Ascending aorta (tissue), 2 donors: ENCODE results near the gene EIF4E. TPM values are rescaled to one million over a fixed set of nuclear protein-coding genes. Genes with fewer than 3 reads are reported as not detected.
A peak's percentile ranks its signal among the peaks of the same experiment; 100 is the strongest.

Experiments used
- DNase-seq, 2 donors: peaks; one replicate each; pipeline ENCODE4 v3.0.0-alpha.2; 2019; ENCODE audit warnings: low spot score in 2 of 2
- H3K27ac ChIP-seq, 2 donors: fragments of 200-600 bp; sonication (generic); one replicate each; pipeline ENCODE4 v1.5.1; 2016 to 2017; ENCODE audit warnings: mild to moderate bottlenecking in 1 of 2
- H3K27me3 ChIP-seq: fragments of 200-600 bp; sonication (generic); one replicate; pipeline ENCODE4 v1.5.1; 2017
- H3K36me3 ChIP-seq, 2 donors: fragments of 200-600 bp; sonication (generic); one replicate each; pipeline ENCODE4 v1.5.1; 2016
- H3K4me1 ChIP-seq, 2 donors: fragments of 200-600 bp; sonication (generic); one replicate each; pipeline ENCODE4 v1.5.1; 2016 to 2017; ENCODE audit warnings: mild to moderate bottlenecking in 1 of 2
- H3K4me3 ChIP-seq, 2 donors: fragments of 200-600 bp; sonication (generic); one replicate each; pipeline ENCODE4 v1.5.1; 2016 to 2017; ENCODE audit warnings: mild to moderate bottlenecking in 1 of 2
- H3K9me3 ChIP-seq, 2 donors: fragments of 200-600 bp; sonication (generic); one replicate each; pipeline ENCODE4 v1.5.1; 2016
- intact Hi-C: fragments of 100-400 bp; cut with DNase I; formaldehyde crosslinking; loops from one replicate; pipeline ENCODE4 v1.15.1; 2023
- total RNA-seq: library from RNA; depleted of rRNA; stranded (reverse); fragments of >200 nt; gene quantifications from one replicate; pipeline ENCODE4 v1.1.0, GENCODE V29; 2016
- TF ChIP-seq, protein P1 (sequence below), 3 experiments: fragments of 200-600 bp in 2 of 3; fragments of 450-650 bp in 1 of 3; sonication (generic) in 2 of 3; IDR thresholded peaks; one replicate each; pipeline ENCODE4 v1.5.1; 2016 to 2019; ENCODE audit warnings: antibody characterized with exemption in 3 of 3, mild to moderate bottlenecking in 1 of 3, moderate library complexity in 1 of 3

EIF4E gene
- total RNA-seq, 1 donor from 2014 or later: 6.0 TPM

DNA sequence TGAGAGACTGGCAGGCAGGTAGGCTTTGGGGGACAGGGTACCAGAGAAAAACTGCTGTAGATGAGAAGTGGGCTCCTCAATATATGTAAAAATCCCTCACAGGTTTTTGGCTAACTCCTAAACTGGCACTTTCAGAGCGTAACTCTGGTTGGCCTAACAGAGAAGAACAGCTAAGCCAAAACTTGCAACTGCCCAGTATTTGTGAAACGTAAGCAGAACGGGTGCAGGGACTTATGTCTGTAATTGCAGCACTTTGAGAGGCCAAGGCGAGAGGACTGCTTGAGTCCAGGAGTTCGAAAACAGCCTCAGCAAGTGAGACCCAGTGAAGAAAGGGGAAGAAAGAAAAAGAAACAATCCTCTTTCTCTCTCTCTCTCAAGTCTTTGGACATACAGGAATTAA, 25.0 kb downstream of the EIF4E start:
- Histone ChIP-seq H3K4me1 (peaks cover 0 to 9% of the 10 kb centered on the region in 2 donors), H3K27me3 (no peaks in the 10 kb centered on the region), H3K4me3 (no peak overlapping the region), H3K36me3 (peaks cover 10 to 14% of the 10 kb centered on the region in 2 donors), H3K9me3 (no peaks in the 10 kb centered on the region), H3K27ac (no peak overlapping the region)
- TF ChIP-seq, protein P1, sequence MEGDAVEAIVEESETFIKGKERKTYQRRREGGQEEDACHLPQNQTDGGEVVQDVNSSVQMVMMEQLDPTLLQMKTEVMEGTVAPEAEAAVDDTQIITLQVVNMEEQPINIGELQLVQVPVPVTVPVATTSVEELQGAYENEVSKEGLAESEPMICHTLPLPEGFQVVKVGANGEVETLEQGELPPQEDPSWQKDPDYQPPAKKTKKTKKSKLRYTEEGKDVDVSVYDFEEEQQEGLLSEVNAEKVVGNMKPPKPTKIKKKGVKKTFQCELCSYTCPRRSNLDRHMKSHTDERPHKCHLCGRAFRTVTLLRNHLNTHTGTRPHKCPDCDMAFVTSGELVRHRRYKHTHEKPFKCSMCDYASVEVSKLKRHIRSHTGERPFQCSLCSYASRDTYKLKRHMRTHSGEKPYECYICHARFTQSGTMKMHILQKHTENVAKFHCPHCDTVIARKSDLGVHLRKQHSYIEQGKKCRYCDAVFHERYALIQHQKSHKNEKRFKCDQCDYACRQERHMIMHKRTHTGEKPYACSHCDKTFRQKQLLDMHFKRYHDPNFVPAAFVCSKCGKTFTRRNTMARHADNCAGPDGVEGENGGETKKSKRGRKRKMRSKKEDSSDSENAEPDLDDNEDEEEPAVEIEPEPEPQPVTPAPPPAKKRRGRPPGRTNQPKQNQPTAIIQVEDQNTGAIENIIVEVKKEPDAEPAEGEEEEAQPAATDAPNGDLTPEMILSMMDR (IDR thresholded peaks at IDR 0.05): no peak
- DNase-seq: no peak
- intact Hi-C loops: no loop called here

DNA sequence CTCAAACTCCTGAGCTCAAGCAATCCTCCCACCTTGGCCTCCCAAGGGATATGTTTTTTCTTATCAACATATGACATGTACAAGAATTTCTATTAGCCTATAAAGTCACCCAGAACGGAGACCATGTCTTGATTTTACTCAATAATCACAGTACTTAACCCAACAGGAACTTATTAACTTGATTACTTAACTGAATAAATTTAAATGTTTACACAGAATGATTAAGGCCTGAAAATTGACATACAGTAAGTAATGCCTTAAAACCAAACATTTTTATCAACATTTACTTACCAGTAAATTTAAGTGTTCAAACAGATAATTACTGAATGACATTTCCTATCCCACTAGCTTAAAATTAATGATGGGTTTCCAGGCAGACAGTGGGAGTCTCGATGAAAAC, 25.4 kb downstream of the EIF4E start:
- DNase-seq: no peak
- no peak overlapping the region for H3K27ac ChIP-seq
- H3K9me3 ChIP-seq: no peaks in the 10 kb centered on the region
- no peak overlapping the region for H3K4me3 ChIP-seq
- intact Hi-C loops: no loop called here
- no peaks in the 10 kb centered on the region for H3K27me3 ChIP-seq
- TF ChIP-seq, protein P1 (IDR thresholded peaks at IDR 0.05): no peak
- peaks cover 0 to 6% of the 10 kb centered on the region in 2 donors for H3K4me1 ChIP-seq
- peaks cover 10 to 14% of the 10 kb centered on the region in 2 donors for H3K36me3 ChIP-seq

DNA sequence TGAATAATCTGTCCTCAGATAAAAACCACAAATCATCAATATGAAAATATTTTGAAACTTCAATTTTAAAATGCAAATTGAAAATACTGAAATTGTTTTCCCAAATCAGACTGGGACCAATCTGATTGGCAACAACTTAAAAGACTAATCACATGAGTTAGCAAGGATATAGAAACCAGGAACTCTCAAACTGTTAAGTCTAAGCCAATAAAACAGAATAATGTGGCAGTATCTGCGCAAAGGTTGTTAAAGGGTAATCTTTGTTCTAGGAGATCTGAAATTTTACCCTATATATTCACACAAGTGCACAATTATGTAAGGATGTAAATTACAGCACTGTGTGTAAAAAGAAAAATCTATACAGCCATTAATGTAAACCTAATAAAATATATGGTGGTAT, 29.7 kb downstream of the EIF4E start:
- no peaks in the 10 kb centered on the region for H3K9me3 ChIP-seq
- H3K27me3 ChIP-seq: no peaks in the 10 kb centered on the region
- H3K36me3 ChIP-seq: peaks cover 13 to 33% of the 10 kb centered on the region in 2 donors
- no peaks in the 10 kb centered on the region for H3K4me1 ChIP-seq
- DNase-seq: no peak
- H3K4me3 ChIP-seq: no peak overlapping the region
- TF ChIP-seq, protein P1 (IDR thresholded peaks at IDR 0.05): no peak
- intact Hi-C loops: no loop called here
- H3K27ac ChIP-seq: no peak overlapping the region

DNA sequence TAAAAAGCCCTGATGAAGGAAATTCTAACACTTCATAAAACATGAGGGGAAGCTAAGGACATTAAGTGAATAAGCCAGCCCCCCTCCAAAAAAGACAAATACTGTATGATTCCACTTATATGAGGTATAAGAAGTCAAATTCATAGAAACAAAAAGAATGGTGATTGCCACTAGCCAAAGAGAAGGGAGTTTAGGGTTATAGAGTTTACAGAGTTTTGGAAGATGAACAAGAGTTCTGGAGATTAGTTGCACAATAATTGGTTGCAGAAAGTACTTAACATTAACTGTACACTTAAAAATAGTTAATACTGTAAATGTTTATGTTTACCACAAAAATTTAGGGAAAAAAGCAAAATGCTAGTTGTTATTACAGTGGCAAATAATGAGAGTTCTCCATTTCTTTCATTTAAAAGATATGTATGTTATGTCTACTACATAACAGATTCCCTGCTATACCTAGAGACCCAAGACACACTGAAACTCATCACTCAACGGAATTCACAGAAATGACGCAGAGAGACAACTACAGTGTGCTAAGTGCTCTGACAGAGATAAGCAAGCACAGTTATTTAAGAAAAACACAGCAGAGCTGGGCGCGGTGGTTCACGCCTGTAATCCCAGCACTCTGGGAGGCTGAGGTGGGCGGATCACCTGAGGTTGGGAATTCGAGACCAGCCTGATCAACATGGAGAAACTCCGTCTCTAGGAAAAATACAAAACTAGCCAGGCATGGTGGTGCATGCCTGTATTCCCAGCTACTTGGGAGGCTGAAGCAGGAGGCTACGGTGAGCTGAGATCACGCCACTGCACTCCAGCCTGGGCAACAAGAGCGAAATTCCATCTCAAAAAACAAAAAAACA, 37.2 kb downstream of the EIF4E start:
- intact Hi-C loops: no loop called here

DNA sequence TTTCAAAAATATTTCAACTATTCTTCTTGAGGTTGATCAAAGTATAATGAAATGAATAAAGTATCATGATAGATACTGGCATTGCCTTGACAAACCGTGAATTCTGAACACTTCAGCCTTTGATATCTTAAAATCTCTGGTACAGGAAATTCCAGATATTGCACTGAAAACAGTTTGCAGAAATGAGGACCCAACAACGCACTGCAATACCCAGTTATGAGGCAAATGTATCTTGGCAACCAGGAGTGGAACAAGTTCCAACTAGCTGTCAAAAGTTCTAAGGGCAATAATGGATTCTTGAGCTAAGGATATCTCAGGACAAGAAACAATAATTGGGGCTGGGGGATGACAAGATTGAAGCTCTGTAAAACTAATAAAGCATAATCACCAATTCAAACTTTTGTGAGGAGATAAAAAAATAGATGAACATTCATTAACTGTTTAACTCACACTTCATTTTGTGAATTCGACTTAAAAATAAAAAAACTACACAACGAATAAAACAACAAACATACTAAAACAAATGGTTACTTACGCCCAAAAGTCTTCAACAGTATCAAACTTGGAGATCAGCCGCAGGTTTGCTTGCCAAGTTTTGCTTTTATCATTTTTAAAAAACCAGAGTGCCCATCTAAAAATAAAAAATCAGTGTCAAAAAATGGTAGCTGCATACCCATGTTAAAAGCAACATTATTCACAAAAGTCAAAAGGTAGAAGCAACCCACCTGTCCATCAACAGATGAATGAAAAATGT, 38.1 kb downstream of the EIF4E start:
- H3K4me3 ChIP-seq: no peak overlapping the region
- peaks cover 0 to 2% of the 10 kb centered on the region in 2 donors for H3K4me1 ChIP-seq
- no peaks in the 10 kb centered on the region for H3K9me3 ChIP-seq
- no peak for DNase-seq
- TF ChIP-seq, protein P1 (IDR thresholded peaks at IDR 0.05): no peak
- peaks cover 20 to 22% of the 10 kb centered on the region in 2 donors for H3K36me3 ChIP-seq
- no peaks in the 10 kb centered on the region for H3K27me3 ChIP-seq
- intact Hi-C loops: no loop called here
- peak overlapping the region in 1 of 2 donors; percentile 38 for H3K27ac ChIP-seq

More for the DNA sequence above, 37.2 kb downstream of the EIF4E start:
- Histone ChIP-seq H3K27ac (peak overlapping the region; percentile 33 to 38), H3K4me3 (no peak overlapping the region), H3K4me1 (peaks cover 0 to 2% of the 10 kb centered on the region in 2 donors), H3K9me3 (no peaks in the 10 kb centered on the region), H3K27me3 (no peaks in the 10 kb centered on the region), H3K36me3 (peaks cover 11 to 15% of the 10 kb centered on the region in 2 donors)
- TF ChIP-seq, protein P1 (IDR thresholded peaks at IDR 0.05): no peak
- no peak for DNase-seq
